Upper lobe of right lung (tissue), 1 donor: Measurements from ENCODE around the gene TGFB1I1. TPM values are rescaled to one million over a fixed set of nuclear protein-coding genes. Genes with fewer than 3 reads are reported as not detected.
"Not testable (repeated sequence)": the region's sequence is repeated elsewhere in the genome, so short reads cannot be mapped to it uniquely, and the experiment has no call there.

Source experiments
- ATAC-seq: fragments of 200-7000 bp; cut with Tn5 transposase; one replicate; pipeline ENCODE4 v1.9.1; 2020; ENCODE audit warnings: mild to moderate bottlenecking, moderate library complexity
- DNase-seq: peaks from one replicate; pipeline ENCODE4 v3.0.0-alpha.2; 2020
- H3K27ac ChIP-seq: fragments of 200-600 bp; one replicate; pipeline ENCODE4 v1.8.0; 2022
- H3K27me3 ChIP-seq: fragments of 200-600 bp; one replicate; pipeline ENCODE4 v1.8.0; 2022; ENCODE audit warnings: mild to moderate bottlenecking
- H3K36me3 ChIP-seq: fragments of 200-600 bp; one replicate; pipeline ENCODE4 v1.8.0; 2022
- H3K4me1 ChIP-seq: fragments of 200-600 bp; one replicate; pipeline ENCODE4 v1.8.0; 2022
- H3K4me3 ChIP-seq: fragments of 200-600 bp; one replicate; pipeline ENCODE4 v1.8.0; 2022; ENCODE audit warnings: mild to moderate bottlenecking
- H3K9me3 ChIP-seq: fragments of 200-600 bp; one replicate; pipeline ENCODE4 v1.8.0; 2022
- intact Hi-C: fragments of 100-400 bp; cut with DNase I; formaldehyde crosslinking; loops from one replicate; pipeline ENCODE4 v1.11.0; 2022
- total RNA-seq: library from RNA; stranded (reverse); fragmentation: NEBNext Ultra II Directional; extraction: Animal tissue kit (Norgen Biotek cat#: 25700); gene quantifications from one replicate; pipeline ENCODE4 v1.2.1, GENCODE V29; 2021
- TF ChIP-seq, protein P1 (sequence below): fragments of 200-600 bp; IDR thresholded peaks from one replicate; pipeline ENCODE4 v1.8.0; 2022; ENCODE audit warnings: antibody characterized with exemption
- donor health status: DM: no; HTN: yes; CAD: no; lungs with severe emphysema.

TGFB1I1 gene
- total RNA-seq, 1 donor from 2014 or later = 49.9 TPM

DNA sequence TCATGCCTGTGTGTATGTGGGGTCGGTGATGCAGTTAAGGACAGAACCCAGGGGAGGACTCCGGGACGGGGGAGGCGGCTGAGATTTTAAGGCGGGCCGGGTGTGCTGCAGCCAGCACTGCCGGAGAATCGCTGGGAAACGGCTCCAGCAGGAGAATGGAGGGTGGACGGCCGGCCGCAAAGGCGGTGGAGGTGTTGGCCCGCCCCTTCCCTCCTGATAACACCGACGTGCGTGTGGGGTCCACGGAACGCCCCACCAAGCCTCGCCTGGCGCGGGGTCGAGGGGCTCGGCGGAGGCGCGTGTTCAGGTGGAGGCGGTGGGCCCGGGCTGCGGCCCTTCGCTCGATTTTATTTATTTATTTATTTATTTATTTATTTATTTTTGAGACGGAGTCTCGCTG, 30.0 kb upstream of the TGFB1I1 start:
- Histone ChIP-seq H3K36me3 (no peaks in the 10 kb centered on the region), H3K4me3 (peak overlapping the region; percentile 74)

DNA sequence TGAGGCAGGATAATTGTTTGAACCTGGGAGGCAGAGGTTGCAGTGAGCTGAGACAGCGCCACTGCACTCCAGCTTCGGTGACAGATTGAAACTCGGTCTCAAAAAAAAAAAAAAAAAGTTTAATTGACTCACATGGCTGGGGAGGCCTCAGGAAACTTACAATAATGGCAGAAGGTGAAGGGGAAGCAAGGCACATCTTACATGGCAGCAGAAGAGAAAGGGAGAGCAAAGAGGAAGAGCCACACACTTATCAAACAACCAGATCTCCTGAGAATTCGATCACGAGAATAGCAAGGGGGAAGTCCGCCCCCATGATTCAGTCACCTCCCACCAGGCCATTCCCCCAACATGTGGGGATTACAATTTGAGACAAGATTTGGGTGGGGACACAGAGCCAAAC, 26.0 kb upstream of the TGFB1I1 start:
- DNase-seq, H3K27me3 ChIP-seq, H3K27ac ChIP-seq, ATAC-seq, H3K4me3 ChIP-seq, H3K36me3 ChIP-seq, intact Hi-C loops, H3K9me3 ChIP-seq, H3K4me1 ChIP-seq: not testable (repeated sequence)

More for the DNA sequence above, 30.0 kb upstream of the TGFB1I1 start:
- TF ChIP-seq, protein P1, sequence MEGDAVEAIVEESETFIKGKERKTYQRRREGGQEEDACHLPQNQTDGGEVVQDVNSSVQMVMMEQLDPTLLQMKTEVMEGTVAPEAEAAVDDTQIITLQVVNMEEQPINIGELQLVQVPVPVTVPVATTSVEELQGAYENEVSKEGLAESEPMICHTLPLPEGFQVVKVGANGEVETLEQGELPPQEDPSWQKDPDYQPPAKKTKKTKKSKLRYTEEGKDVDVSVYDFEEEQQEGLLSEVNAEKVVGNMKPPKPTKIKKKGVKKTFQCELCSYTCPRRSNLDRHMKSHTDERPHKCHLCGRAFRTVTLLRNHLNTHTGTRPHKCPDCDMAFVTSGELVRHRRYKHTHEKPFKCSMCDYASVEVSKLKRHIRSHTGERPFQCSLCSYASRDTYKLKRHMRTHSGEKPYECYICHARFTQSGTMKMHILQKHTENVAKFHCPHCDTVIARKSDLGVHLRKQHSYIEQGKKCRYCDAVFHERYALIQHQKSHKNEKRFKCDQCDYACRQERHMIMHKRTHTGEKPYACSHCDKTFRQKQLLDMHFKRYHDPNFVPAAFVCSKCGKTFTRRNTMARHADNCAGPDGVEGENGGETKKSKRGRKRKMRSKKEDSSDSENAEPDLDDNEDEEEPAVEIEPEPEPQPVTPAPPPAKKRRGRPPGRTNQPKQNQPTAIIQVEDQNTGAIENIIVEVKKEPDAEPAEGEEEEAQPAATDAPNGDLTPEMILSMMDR = no peak
- DNase-seq = no peak
- intact Hi-C loops = loop anchor here (5.0 kb wide), 1 partner anchor 455 kb away; the partner anchor contains the start of gene HSD3B7
- ATAC-seq = no peak
- Histone ChIP-seq H3K4me1 (peaks cover 4% of the 10 kb centered on the region), H3K27ac (peak overlapping the region; percentile 86), H3K9me3 (no peaks in the 10 kb centered on the region), H3K27me3 (no peaks in the 10 kb centered on the region)

DNA sequence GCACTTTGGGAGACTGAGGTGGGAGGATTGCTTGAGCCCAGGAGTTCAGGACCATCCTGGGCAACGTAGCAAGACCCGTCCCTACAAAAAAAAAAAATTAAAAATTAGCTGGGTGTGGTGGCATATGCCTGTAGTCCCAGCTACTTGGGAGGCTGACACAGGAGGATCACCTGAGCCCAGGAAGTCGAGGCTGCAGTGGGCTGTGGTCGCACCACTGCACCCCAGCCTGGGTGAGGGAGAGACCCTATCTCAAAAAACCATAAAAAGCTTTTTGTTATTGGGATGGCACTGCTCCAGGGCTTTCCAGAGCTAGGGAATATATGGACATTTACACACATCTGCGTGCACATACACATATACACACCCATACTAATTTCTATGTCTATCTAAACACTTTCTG, 20.8 kb upstream of the TGFB1I1 start:
- ATAC-seq (no peak), DNase-seq (peak; percentile 39)
- Histone ChIP-seq H3K4me3 (no peak overlapping the region), H3K27me3 (no peaks in the 10 kb centered on the region), H3K36me3 (no peaks in the 10 kb centered on the region), H3K27ac (no peak overlapping the region), H3K4me1 (peaks cover 39% of the 10 kb centered on the region), H3K9me3 (no peaks in the 10 kb centered on the region)
- intact Hi-C loops = no loop called here
- TF ChIP-seq, protein P1 = no peak

- H3K4me3 ChIP-seq = no peak overlapping the region
- no peaks in the 10 kb centered on the region for H3K27me3 ChIP-seq
- ATAC-seq (peak; percentile 81), DNase-seq (peak; percentile 71)
- no peaks in the 10 kb centered on the region for H3K36me3 ChIP-seq
- intact Hi-C loops = no loop called here
- H3K4me1 ChIP-seq = peaks cover 45% of the 10 kb centered on the region
- TF ChIP-seq, protein P1 = peak; percentile 49
- H3K27ac ChIP-seq = no peak overlapping the region
- no peaks in the 10 kb centered on the region for H3K9me3 ChIP-seq
Observed at GRCh38 chr16:31451681-31452351, 20.1 kb upstream of the TGFB1I1 start.

DNA sequence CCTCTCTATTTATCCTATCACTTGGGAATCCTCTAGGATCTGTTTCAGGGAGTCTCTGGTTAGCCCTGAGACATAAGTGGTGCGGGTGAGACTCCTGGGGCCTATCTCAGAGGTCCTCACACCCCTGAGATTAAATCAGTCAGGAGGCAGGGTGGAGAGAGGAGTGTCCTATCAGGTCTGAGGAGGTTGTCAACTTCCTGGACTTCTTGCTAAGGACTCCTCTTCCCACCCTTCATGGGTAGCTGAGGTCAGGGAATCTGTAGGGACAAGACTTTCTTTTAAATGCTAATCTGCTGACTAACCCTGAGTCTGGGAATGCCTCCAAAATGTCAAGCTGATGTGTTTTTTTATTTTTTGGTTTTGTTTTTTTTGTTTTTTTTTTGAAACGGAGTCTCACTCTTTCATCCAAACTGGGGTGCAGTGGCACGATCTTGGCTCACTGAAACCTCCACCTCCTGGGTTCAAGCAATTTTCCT, 19.3 kb upstream of the TGFB1I1 start:
- H3K4me3 ChIP-seq = no peak overlapping the region
- no peaks in the 10 kb centered on the region for H3K9me3 ChIP-seq
- TF ChIP-seq, protein P1 = no peak
- H3K27ac ChIP-seq = peak overlapping the region; percentile 58
- DNase-seq (no peak), ATAC-seq (no peak)
- peaks cover 54% of the 10 kb centered on the region for H3K4me1 ChIP-seq
- intact Hi-C loops = no loop called here
- no peaks in the 10 kb centered on the region for H3K36me3 ChIP-seq
- no peaks in the 10 kb centered on the region for H3K27me3 ChIP-seq

DNA sequence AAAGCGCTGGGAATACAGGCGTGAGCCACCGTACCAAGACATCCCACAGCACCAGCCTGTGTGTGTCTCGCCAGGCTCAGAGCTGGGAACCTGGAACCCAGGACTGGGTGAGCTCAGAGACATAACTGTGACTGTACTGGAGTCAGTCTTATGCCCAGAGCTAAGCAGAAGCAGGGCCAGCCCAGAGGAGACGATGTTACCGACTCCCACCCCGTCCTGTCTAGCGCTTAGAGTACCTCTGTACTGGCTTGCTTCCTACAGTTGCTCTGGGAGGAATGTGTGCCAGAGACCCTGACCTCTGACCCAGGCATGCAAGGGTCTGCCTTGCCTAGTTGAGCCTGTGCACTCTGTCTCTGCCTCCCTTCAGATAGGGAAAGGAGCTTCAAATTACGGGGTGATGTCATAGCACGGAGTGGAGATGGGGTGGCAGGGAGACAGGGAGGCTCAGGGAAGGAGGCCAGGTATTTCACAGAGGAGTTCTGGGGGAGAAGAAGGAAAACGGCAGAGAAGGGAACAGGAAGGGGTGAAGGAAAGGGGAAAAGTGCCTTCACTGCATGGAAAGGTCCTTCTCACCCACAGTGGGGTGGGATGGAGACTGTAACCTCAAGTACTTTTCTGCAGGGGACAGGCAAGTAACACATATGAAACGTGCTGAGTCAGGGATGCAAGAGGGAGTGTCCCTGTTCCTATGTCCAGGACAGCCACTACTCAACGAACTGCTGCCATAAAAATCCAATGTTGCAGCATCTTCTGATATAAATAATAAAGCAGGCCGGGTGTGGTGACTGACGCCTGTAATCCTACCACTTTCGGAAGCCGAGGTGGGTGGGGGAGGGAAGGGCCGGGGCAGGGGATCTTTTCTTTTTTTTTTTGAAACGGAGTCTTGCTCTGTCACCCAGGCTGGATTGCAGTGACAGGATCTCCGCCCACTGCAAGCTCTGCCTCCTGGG, 18.4 kb upstream of the TGFB1I1 start:
- peak; percentile 70 for DNase-seq
- peaks cover 58% of the 10 kb centered on the region for H3K4me1 ChIP-seq
- peak overlapping the region; percentile 36 for H3K27ac ChIP-seq
- intact Hi-C loops = no loop called here
- no peaks in the 10 kb centered on the region for H3K27me3 ChIP-seq
- no peaks in the 10 kb centered on the region for H3K36me3 ChIP-seq
- no peak overlapping the region for H3K4me3 ChIP-seq
- H3K9me3 ChIP-seq = no peaks in the 10 kb centered on the region
- peak; percentile 22 for ATAC-seq
- TF ChIP-seq, protein P1 = no peak
